GM23248 (cell line): Measurements from ENCODE around the gene PRAMEF12. TPM values are rescaled to one million over a fixed set of nuclear protein-coding genes. Genes with fewer than 3 reads are reported as not detected.
"Not testable (repeated sequence)": the region's sequence is repeated elsewhere in the genome, so short reads cannot be mapped to it uniquely, and the experiment has no call there.

Experiments
- DNase-seq: peaks from one replicate; pipeline ENCODE4 v3.0.0-alpha.2; 2015
- H2AFZ ChIP-seq: fragments of 200-600 bp; sonication (generic); 2 replicates; pipeline ENCODE4 v1.6.1; 2016; ENCODE audit warnings: antibody characterized with exemption
- H3F3A ChIP-seq: fragments of 200-600 bp; sonication (generic); 2 replicates; pipeline ENCODE4 v1.6.1; 2016; ENCODE audit warnings: mild to moderate bottlenecking, antibody characterized with exemption, mixed run types; ENCODE audit not compliant: insufficient read depth
- H3K27ac ChIP-seq: fragments of 200-600 bp; sonication (generic); 2 replicates; pipeline ENCODE4 v1.5.1; 2016; ENCODE audit warnings: mild to moderate bottlenecking
- H3K27me3 ChIP-seq: fragments of 200-600 bp; sonication (generic); replicated peaks from 2 replicates; pipeline ENCODE4 v1.6.1; 2016; ENCODE audit warnings: mild to moderate bottlenecking; ENCODE audit not compliant: insufficient read depth
- H3K36me3 ChIP-seq: fragments of 200-600 bp; sonication (generic); 2 replicates; pipeline ENCODE4 v1.6.1; 2016; ENCODE audit warnings: low read depth, mild to moderate bottlenecking
- H3K4me1 ChIP-seq: fragments of 200-600 bp; sonication (generic); 2 replicates; pipeline ENCODE4 v1.6.1; 2016; ENCODE audit warnings: mild to moderate bottlenecking; ENCODE audit not compliant: insufficient read depth
- H3K4me2 ChIP-seq: fragments of 200-600 bp; sonication (generic); one replicate; pipeline ENCODE4 v1.6.1; 2016; ENCODE audit warnings: mild to moderate bottlenecking; ENCODE audit not compliant: unreplicated experiment
- H3K4me3 ChIP-seq: fragments of 200-600 bp; sonication (generic); 2 replicates; pipeline ENCODE4 v1.5.1; 2016; ENCODE audit warnings: mild to moderate bottlenecking
- H3K79me2 ChIP-seq: fragments of 200-600 bp; sonication (generic); 2 replicates; pipeline ENCODE4 v1.6.1; 2016; ENCODE audit warnings: mild to moderate bottlenecking; ENCODE audit not compliant: insufficient read depth
- H3K9ac ChIP-seq: fragments of 200-600 bp; sonication (generic); 2 replicates; pipeline ENCODE4 v1.6.1; 2016; ENCODE audit warnings: mild to moderate bottlenecking
- H3K9me2 ChIP-seq: fragments of 200-600 bp; sonication (generic); 2 replicates; pipeline ENCODE4 v1.6.1; 2016; ENCODE audit warnings: mixed run types, mild to moderate bottlenecking, moderate library complexity; ENCODE audit not compliant: insufficient read depth
- H3K9me3 ChIP-seq: fragments of 200-600 bp; sonication (generic); one replicate; pipeline ENCODE4 v1.6.1; 2017; ENCODE audit warnings: low read depth
- H4K20me1 ChIP-seq: fragments of 200-600 bp; sonication (generic); 2 replicates; pipeline ENCODE4 v1.6.0; 2016; ENCODE audit not compliant: insufficient read depth
- EZH2 ChIP-seq: fragments of 200-600 bp; sonication (generic); IDR thresholded peaks from 2 replicates; pipeline ENCODE4 v1.6.1; 2018; ENCODE audit warnings: antibody characterized with exemption, mild to moderate bottlenecking; ENCODE audit not compliant: insufficient read depth, poor library complexity, severe bottlenecking
- EZH2phosphoT487 ChIP-seq: fragments of 200-600 bp; sonication (generic); IDR thresholded peaks from 2 replicates; pipeline ENCODE4 v1.6.1; 2018; ENCODE audit warnings: antibody characterized with exemption, moderate library complexity, mild to moderate bottlenecking, low read depth; ENCODE audit not compliant: insufficient read depth
- WGBS, 2 experiments: methylation state at CpG; one replicate each; pipeline ENCODE4 v1.1.6; 2015 to 2017; ENCODE audit warnings: low lambda C conversion rate in 2 of 2, low coverage in 1 of 2; ENCODE audit errors: missing lambda C conversion rate in 2 of 2; 5-methylcytosine and 5-hydroxymethylcytosine counted together
- in situ Hi-C: fragments of 300-500 bp; cut with MboI; formaldehyde crosslinking; loops from 2 replicates; pipeline ENCODE4 v1.15.0; 2020
- polyA plus RNA-seq: library from polyadenylated mRNA; unstranded; fragments of >200 nt; fragmentation: Nextera tagmentation; extraction: Ambion mirVana; gene quantifications from 2 replicates; pipeline ENCODE4 v1.2.1, GENCODE V29; 2016
- total RNA-seq: library from RNA; depleted of rRNA; stranded (reverse); fragments of >200 nt; shearing (Covaris generic); gene quantifications from 2 replicates; pipeline ENCODE4 v1.2.3, GENCODE V29; 2014

PRAMEF12 gene
- total and polyA plus RNA-seq, 2 experiments from 2014 or later = not detected

DNA sequence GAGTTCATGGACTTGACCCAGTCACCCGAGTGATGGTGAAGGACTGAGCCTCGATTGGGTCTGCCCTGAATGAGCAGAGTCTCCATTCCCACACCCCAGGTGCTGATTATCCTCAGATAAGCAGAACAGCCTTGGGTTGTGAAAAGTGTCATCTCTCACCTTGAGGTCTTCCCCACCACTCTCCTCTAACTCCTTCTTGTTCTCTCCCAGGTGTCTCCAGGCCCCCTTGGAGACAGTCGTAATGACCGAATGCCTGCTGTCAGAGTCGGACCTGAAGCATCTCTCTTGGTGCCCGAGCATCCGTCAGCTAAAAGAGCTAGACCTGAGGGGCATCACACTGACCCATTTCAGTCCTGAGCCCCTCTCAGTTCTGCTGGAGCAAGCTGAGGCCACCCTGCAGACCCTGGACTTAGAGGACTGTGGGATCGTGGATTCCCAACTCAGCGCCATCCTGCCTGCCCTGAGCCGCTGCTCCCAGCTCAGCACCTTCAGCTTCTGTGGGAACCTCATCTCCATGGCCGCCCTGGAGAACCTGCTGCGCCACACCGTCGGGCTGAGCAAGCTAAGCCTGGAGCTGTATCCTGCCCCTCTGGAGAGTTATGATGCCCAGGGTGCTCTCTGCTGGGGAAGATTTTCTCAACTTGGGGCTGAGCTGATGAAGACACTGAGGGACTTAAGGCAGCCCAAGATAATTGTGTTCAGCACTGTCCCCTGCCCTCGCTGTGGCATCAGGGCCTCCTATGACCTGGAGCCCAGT lies 3.4 kb downstream of the PRAMEF12 start:
- WGBS, 2 experiments = 54 to 61% methylated on average over 15 of the region's 15 CpGs

DNA sequence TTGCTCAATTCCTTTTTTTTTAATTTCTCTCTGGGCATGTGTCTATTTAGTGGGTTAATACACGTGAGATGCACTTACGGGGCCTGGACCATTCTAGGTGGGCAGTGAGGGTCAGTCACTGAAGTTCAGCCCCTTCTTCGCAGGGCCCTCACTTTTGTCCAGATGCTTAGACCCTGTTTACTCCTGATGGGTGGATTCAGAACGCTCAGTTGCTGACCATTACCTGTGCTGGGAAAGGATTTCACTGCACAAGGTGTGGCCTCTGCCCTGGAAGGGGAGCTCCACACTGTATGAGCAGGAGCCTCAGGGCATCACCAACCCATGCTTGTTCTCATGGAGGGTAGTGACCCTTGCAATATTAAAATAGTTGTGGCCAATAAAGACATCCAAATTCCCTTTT lies 4.5 kb downstream of the PRAMEF12 start:
- no peak for DNase-seq
- Histone ChIP-seq H3K27me3 (no peaks in the 10 kb centered on the region), H4K20me1 (no peaks in the 10 kb centered on the region), H2AFZ (no peak overlapping the region), H3K9ac (no peak overlapping the region), H3K27ac (no peak overlapping the region), H3K79me2 (no peaks in the 10 kb centered on the region), H3K36me3 (no peaks in the 10 kb centered on the region), H3K4me1 (no peaks in the 10 kb centered on the region), H3F3A (no peaks in the 10 kb centered on the region), H3K4me3 (no peak overlapping the region), H3K9me3 (no peaks in the 10 kb centered on the region), H3K9me2 (no peaks in the 10 kb centered on the region), H3K4me2 (no peak overlapping the region)
- in situ Hi-C loops = no loop called here
- 28 to 29% methylated on average over 4 of the region's 4 CpGs for WGBS, 2 experiments
- TF ChIP-seq EZH2 (no peak), EZH2phosphoT487 (no peak)

More for the DNA sequence above, 3.4 kb downstream of the PRAMEF12 start:
- Histone ChIP-seq H3K4me2 (no peak overlapping the region), H3K36me3 (no peaks in the 10 kb centered on the region), H3K27me3 (no peaks in the 10 kb centered on the region), H3K4me1 (no peaks in the 10 kb centered on the region), H3K9me3 (no peaks in the 10 kb centered on the region), H4K20me1 (no peaks in the 10 kb centered on the region), H3F3A (no peaks in the 10 kb centered on the region), H3K79me2 (no peaks in the 10 kb centered on the region), H3K9ac (no peak overlapping the region), H3K4me3 (no peak overlapping the region), H3K27ac (no peak overlapping the region), H2AFZ (no peak overlapping the region), H3K9me2 (no peaks in the 10 kb centered on the region)
- in situ Hi-C loops = no loop called here
- DNase-seq = no peak
- TF ChIP-seq EZH2 = no peak
- no peak for TF ChIP-seq EZH2phosphoT487

DNA sequence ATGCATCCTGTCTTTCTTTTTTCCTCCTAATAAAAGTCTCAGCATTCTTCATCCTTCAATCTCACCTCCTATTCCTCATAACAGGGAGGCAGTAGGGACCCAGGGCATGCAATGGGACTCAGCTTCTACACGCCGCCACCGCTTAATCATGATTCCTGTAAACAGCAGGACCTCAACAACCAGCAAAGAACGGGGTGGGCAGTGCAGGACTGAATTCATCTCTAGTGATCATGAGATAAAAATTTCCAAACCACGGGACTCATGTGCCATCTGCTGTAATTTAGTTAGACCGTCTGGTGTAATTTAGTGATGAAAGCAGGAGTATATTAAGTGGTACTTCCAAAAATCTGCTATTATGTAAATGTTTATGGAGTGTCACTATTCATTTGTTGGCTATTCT lies 5.4 kb downstream of the PRAMEF12 start:
- Histone ChIP-seq H3K9me3 (no peaks in the 10 kb centered on the region), H3K4me1 (no peaks in the 10 kb centered on the region), H3K4me3 (no peak overlapping the region), H3K27me3 (no peaks in the 10 kb centered on the region), H3K27ac (no peak overlapping the region), H3K9ac (no peak overlapping the region), H3F3A (no peaks in the 10 kb centered on the region), H3K9me2 (no peaks in the 10 kb centered on the region), H2AFZ (no peak overlapping the region), H3K79me2 (no peaks in the 10 kb centered on the region), H3K4me2 (no peak overlapping the region), H3K36me3 (no peaks in the 10 kb centered on the region), H4K20me1 (no peaks in the 10 kb centered on the region)
- no peak for TF ChIP-seq EZH2phosphoT487
- TF ChIP-seq EZH2 = no peak
- DNase-seq = peak; percentile 7
- in situ Hi-C loops = no loop called here
- WGBS, 2 experiments = 26 to 29% methylated on average over 6 of the region's 6 CpGs

DNA sequence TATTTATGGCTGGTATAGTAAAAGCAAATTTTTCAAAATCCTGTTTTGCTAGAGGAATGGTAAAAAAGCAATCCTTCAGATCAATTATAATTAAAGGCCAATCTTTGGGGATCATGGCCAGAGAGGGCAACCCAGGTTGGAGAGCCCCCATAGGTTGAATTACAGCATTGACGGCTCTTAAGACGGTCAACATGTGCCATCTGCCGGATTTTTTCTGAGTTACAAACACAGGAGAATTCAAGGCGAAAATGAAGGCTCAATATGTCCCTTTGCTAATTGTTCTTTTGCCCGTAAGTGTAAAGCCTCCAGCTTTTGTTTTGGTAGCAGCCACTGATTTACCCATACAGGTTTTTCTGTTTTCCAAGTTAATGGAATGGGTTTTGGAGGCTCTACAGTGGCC lies 8.0 kb downstream of the PRAMEF12 start:
- H2AFZ ChIP-seq, H3K4me2 ChIP-seq, H4K20me1 ChIP-seq, H3K27ac ChIP-seq, H3K4me1 ChIP-seq, DNase-seq, H3K9me3 ChIP-seq, H3K27me3 ChIP-seq, H3K4me3 ChIP-seq, H3K9ac ChIP-seq, H3K79me2 ChIP-seq, H3K36me3 ChIP-seq, H3F3A ChIP-seq, in situ Hi-C loops, H3K9me2 ChIP-seq: not testable (repeated sequence)
- WGBS, 2 experiments = 65 to 79% methylated on average over 4 to 5 of the region's 5 CpGs

DNA sequence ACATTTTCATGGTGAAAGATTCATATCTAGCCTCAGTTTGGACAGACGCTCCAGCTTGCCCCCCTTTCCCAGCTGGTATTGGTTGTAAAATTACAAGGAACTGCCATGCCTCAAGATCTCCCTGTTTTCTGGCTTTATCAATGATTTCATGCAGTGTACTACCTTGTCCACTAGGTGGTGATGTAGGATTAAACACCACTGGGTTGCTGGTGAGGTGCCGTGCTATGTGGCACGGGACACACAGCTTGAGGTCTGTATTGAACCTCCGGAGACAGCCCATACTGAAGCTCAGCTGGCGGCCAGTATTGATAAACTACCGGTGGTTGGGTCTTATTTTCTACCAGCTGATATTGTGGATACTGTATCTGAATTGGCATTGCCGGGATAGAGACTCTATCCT lies 10.2 kb downstream of the PRAMEF12 start:
- peak; percentile 28 for DNase-seq
- H3K9me2 ChIP-seq, H3K9ac ChIP-seq, in situ Hi-C loops, H3K27me3 ChIP-seq, H3K4me1 ChIP-seq, H3K36me3 ChIP-seq, H2AFZ ChIP-seq, H3K79me2 ChIP-seq, H3K27ac ChIP-seq, H4K20me1 ChIP-seq, H3F3A ChIP-seq, H3K4me2 ChIP-seq, H3K9me3 ChIP-seq, H3K4me3 ChIP-seq: not testable (repeated sequence)
- 3 to 6% methylated on average over 6 to 7 of the region's 7 CpGs for WGBS, 2 experiments

DNA sequence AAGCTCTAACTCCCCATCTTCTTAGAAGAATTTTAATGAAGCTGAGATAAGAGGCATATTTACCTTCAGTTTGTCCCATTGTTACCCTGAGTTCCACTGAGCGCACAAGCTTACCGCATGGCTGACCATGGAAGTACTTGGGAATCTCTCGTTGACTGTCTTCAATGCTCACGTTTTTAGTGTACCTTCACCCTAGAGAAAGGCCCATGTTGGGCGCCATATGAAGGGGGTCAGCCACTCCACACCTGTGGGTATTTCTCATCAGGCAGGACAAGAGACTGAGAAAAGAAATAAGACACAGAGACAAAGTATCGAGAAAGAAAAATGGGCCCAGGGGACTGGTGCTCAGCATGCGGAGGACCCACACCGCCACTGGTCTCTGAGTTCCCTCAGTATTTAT lies 11.2 kb downstream of the PRAMEF12 start:
- in situ Hi-C loops = not testable (repeated sequence)

DNA sequence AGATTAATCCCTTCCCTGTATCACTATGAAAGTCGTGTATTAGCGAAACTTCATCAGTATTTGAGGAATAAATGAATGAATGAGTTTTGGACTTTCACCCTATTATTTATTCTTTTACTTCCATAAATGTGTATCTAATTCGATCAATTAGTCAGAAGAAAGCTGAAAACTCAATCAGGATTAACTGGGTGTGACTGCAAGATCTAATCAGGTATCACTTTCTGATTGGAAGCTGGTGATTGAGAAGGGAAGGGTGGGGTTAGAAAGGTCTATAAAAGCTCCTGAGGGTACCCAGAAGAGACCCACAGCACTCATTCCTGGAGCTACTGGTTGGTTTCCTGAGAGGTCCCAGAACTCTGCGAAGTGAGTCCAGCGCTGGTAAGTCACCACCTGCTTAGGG lies 17.6 kb downstream of the PRAMEF12 start, which contains the start of gene PRAMEF1:
PRAMEF1 (plus strand) TSS at position 301 of the 400 bp plus-strand sequence. CDS start 1,831 bp downstream, outside the sequence.
- DNase-seq, H3K27me3 ChIP-seq, H3K27ac ChIP-seq, in situ Hi-C loops, H3K4me2 ChIP-seq, H3K4me3 ChIP-seq, H3K79me2 ChIP-seq, H2AFZ ChIP-seq, H3K4me1 ChIP-seq, H3K9ac ChIP-seq, H3K9me3 ChIP-seq, H4K20me1 ChIP-seq, H3K36me3 ChIP-seq, H3F3A ChIP-seq, H3K9me2 ChIP-seq: not testable (repeated sequence)
- 33 to 34% methylated on average over 5 of the region's 5 CpGs for WGBS, 2 experiments

More for the DNA sequence above, 11.2 kb downstream of the PRAMEF12 start:
- H3K27ac ChIP-seq, H3K9ac ChIP-seq, H3K36me3 ChIP-seq, H3K27me3 ChIP-seq, H4K20me1 ChIP-seq, H3F3A ChIP-seq, DNase-seq, H3K79me2 ChIP-seq, H3K4me2 ChIP-seq, H2AFZ ChIP-seq, H3K9me2 ChIP-seq, H3K9me3 ChIP-seq, H3K4me3 ChIP-seq, H3K4me1 ChIP-seq: not testable (repeated sequence)
- WGBS, 2 experiments = 60 to 63% methylated on average over 7 of the region's 8 CpGs
